Measurements from ENCODE around the gene GRK1. TPM values are rescaled to one million over a fixed set of nuclear protein-coding genes. Genes with fewer than 3 reads are reported as not detected.

GRK1 gene
- total and polyA plus RNA-seq, 2 experiments from 2014 or later: not detected

GRCh38 chr13:113670541-113670940, 3.5 kb downstream of the GRK1 start (continued):
- TF ChIP-seq REST (IDR thresholded peaks at IDR 0.05; ENCODE audit: unreplicated experiment): no peak
- TF ChIP-seq POLR2AphosphoS5 (IDR thresholded peaks at IDR 0.05; ENCODE audit: low read depth): no peak
- TF ChIP-seq ZNF114 (CRISPR knock-in tag; IDR thresholded peaks at IDR 0.05): no peak

- DNase-seq (ENCODE audit: low spot score) (no peak), ATAC-seq (no peak)
- Mint-ChIP-seq H3K9me3 (peaks cover 3% of the 10 kb centered on the region; the same call in 1 of the 3 replicates), H3K4me3 (no peak overlapping the region), H3K36me3 (ENCODE audit: low read depth) (no peaks in the 10 kb centered on the region), H3K27me3 (ENCODE audit: insufficient read depth, low read depth, poor library complexity) (peaks cover 2% of the 10 kb centered on the region), H3K4me1 (no peaks in the 10 kb centered on the region), H3K27ac (no peak overlapping the region)
- H3K4me1 ChIP-seq (ENCODE audit: insufficient read depth): no peaks in the 10 kb centered on the region
- H3K79me2 ChIP-seq (replicated peaks; ENCODE audit: insufficient read depth): no peaks in the 10 kb centered on the region
- H3K27me3 ChIP-seq (ENCODE audit: insufficient read depth): no peaks in the 10 kb centered on the region
- no peaks in the 10 kb centered on the region for H3K36me3 ChIP-seq (ENCODE audit: insufficient read depth)
- H4K20me1 ChIP-seq (replicated peaks; ENCODE audit: insufficient read depth): no peaks in the 10 kb centered on the region
- no peak overlapping the region for H3K4me2 ChIP-seq
- H3K4me3 ChIP-seq: no peak overlapping the region
- H3F3A ChIP-seq (replicated peaks; ENCODE audit: low read depth): no peaks in the 10 kb centered on the region
- no peak overlapping the region for H2AFZ ChIP-seq
- no peaks in the 10 kb centered on the region for H3K9me2 ChIP-seq (ENCODE audit: insufficient read depth)
- H3K27ac ChIP-seq (ENCODE audit: low read depth): no peak overlapping the region
- no peak for TF ChIP-seq ETS1 (IDR thresholded peaks at IDR 0.05)
- TF ChIP-seq NANOG (IDR thresholded peaks at IDR 0.05; ENCODE audit: borderline replicate concordance): no peak
- TF ChIP-seq REST (IDR thresholded peaks at IDR 0.05; ENCODE audit: unreplicated experiment): no peak
- TF ChIP-seq STAT1 (IDR thresholded peaks at IDR 0.05; ENCODE audit: unreplicated experiment): no peak
- no peak for TF ChIP-seq CREB1 (CRISPR knock-in tag; IDR thresholded peaks at IDR 0.05; ENCODE audit: low read depth)
- no peak for TF ChIP-seq EZH2 (IDR thresholded peaks at IDR 0.05; ENCODE audit: low read depth, unreplicated experiment)
- TF ChIP-seq JUNB (IDR thresholded peaks at IDR 0.05; ENCODE audit: unreplicated experiment): no peak
- TF ChIP-seq ZNF331 (CRISPR knock-in tag; IDR thresholded peaks at IDR 0.05; ENCODE audit: low read depth): no peak
- TF ChIP-seq EZH2phosphoT487 (IDR thresholded peaks at IDR 0.05; ENCODE audit: unreplicated experiment): no peak
- TF ChIP-seq CTCF (conservative IDR thresholded peaks at IDR 0.05; ENCODE audit: low read depth in 2 of 2): no peak
- no peak for TF ChIP-seq POLR2AphosphoS5 (IDR thresholded peaks at IDR 0.05; ENCODE audit: low read depth)
These were observed 4.3 kb downstream of the GRK1 start for GRCh38 chr13:113671066-113672001.

Data from GM23338 (cell line).